Breast epithelium (tissue), 3 donors: ENCODE measurements around the gene ZNF215.

Source experiments
- CTCF ChIP-seq, 3 donors: fragments of 450-650 bp; IDR thresholded peaks; one replicate each; pipeline ENCODE4 v1.5.1; 2016 to 2017; ENCODE audit warnings: antibody characterized with exemption in 3 of 3, mild to moderate bottlenecking in 3 of 3, moderate library complexity in 3 of 3
- POLR2A ChIP-seq: fragments of 450-650 bp; IDR thresholded peaks from one replicate; pipeline ENCODE4 v1.6.1; 2016; ENCODE audit warnings: antibody characterized with exemption, mild to moderate bottlenecking, moderate library complexity
- POLR2AphosphoS5 ChIP-seq, 3 donors: sonication (generic); formaldehyde crosslinking; IDR thresholded peaks; one replicate each; pipeline ENCODE4 v1.6.1; 2017; ENCODE audit warnings: antibody characterized with exemption in 3 of 3

DNA sequence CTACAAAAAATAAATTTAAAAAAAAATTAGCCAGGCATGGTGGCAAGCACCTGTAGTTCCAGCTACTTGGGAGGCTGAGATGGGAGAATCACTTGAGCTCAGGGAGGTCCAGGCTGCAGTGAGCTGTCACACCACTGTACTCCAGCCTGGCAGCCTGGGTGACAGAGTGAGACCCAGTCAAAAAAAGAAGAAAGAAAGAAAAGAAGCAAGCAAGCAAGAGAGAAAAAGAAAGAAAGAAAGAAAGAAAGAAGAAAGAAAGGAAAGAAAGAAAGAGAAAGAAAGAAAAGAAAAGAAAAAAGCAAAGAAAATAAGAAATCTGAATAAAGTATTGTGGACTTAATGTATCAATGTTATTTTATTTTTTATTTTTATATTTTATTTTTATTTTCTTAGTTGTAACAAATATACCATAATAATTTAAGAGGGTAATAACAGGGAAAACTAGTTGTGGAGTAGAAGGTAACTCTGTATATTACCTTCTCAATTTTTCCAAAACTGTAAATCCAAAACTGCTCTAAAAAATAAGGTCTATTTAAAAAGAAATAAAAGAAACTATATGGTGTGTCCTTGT is 1.1 kb upstream of the ZNF215 start:
- TF ChIP-seq POLR2A (no peak), POLR2AphosphoS5 (IDR thresholded peaks at IDR 0.05) (no peak), CTCF (IDR thresholded peaks at IDR 0.05) (no peak)
